Measurements from ENCODE around the gene SLC25A18. TPM values are rescaled to one million over a fixed set of nuclear protein-coding genes. Genes with fewer than 3 reads are reported as not detected.
A peak's percentile ranks its signal among the peaks of the same experiment; 100 is the strongest.

SLC25A18 gene
- total RNA-seq, 1 donor from 2014 or later: 0.60 TPM

DNA sequence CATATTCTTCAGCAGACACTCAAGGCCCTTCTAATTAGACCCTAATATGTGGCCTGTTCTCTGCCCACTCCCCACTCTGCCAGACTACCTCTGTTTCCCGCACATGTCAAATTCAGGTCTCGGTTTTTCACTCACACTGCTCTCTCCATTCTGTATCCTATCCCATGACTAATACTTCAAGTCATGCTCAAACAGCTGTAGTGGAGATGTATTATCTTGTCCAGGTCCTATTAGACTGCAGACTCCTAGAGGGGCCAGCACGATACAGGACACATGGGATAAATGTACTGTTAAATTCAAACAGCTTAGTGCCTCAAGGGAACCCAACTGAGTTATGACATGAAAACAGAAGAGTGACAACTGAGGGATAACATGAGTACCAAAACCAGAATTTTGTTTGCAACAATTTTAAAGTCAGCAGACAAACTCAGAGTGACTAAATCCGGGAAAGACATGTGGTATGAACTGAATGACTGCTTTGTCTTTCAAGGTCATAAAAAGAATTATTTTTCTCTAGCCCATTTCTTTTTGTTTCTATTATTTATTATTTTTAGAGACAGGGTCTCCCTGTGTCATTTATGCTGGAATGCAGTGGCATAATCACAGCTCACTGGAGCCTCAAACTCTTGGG lies 44.7 kb downstream of the SLC25A18 start:
- no peaks in the 10 kb centered on the region for H3K4me1 Mint-ChIP-seq
- H3K27ac Mint-ChIP-seq: no peak overlapping the region
- no peaks in the 10 kb centered on the region for H3K27me3 Mint-ChIP-seq (ENCODE audit: low read depth)
- DNase-seq (ENCODE audit: low spot score in 2 of 2, unreplicated experiment in 2 of 2): no peak
- H3K36me3 Mint-ChIP-seq: peaks cover 23% of the 10 kb centered on the region
- H3K9me3 Mint-ChIP-seq: no peaks in the 10 kb centered on the region
- no peak overlapping the region for H3K4me3 Mint-ChIP-seq
- no peak for TF ChIP-seq CTCF (IDR thresholded peaks at IDR 0.05; ENCODE audit: unreplicated experiment)

DNA sequence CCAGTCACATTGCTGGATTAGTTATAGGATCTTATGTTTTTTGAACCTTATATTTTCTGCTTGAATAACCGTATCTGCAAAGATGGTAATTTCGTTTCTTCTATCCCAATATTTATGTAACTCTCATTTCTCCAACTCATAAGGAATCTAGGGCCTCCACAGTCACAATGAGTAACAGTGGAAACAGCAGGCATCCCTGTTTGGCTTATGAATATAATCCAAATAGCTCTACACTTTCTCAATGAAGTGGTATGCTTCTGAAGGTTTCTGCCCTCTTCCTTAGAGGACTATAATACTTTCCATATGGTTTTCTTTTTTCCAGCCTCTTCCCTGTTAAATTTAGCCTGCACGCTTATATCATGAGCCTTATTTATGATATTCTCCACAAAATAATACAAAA lies 48.8 kb downstream of the SLC25A18 start:
- H3K27me3 Mint-ChIP-seq (ENCODE audit: low read depth): no peaks in the 10 kb centered on the region
- no peaks in the 10 kb centered on the region for H3K9me3 Mint-ChIP-seq
- peaks cover 23% of the 10 kb centered on the region for H3K36me3 Mint-ChIP-seq
- no peak overlapping the region for H3K27ac Mint-ChIP-seq
- H3K4me3 Mint-ChIP-seq: no peak overlapping the region
- DNase-seq (ENCODE audit: low spot score in 2 of 2, unreplicated experiment in 2 of 2): no peak
- TF ChIP-seq CTCF (IDR thresholded peaks at IDR 0.05; ENCODE audit: unreplicated experiment): no peak
- H3K4me1 Mint-ChIP-seq: no peaks in the 10 kb centered on the region

DNA sequence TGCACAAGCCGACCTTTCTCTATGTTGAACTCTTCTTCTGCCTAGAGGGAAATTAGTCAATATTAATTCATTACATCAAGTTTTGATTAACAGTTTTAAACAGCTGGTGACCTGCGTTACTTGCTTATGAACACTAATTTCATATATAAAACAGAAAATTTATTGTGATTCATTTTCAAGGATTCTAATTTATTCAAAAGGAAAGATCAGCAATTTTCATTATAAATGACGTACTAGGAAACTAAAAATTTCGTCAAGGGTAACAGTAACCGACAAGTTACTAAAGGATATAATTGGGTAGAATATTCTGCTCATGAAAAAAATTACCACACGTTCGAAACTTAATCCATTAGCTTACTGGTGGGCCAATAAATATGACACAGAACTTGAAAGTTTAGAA lies 50.0 kb downstream of the SLC25A18 start:
- no peak overlapping the region for H3K27ac Mint-ChIP-seq

DNA sequence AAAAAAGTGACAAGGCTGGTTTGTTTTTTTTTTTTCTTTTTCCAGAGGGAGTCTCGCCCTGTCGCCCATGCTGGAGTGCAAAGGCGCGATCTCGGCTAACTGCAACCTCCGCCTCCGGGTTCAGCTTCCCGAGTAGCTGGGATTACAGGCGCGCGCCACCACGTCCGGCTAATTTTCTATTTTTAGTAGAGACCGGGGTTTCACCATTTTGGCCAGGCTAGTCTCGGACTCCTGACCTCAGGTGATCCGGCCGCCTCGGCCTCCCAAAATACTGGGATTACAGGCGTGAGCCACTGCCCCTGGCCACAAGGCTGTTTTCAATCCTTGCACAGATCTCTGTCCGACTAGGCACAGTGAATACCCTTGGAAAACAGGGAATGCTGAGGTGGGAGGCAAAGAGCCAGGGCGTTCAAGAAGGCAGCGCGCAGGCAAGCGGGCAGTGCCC lies 64.7 kb downstream of the SLC25A18 start:
- Mint-ChIP-seq H3K4me1 (peaks cover 10% of the 10 kb centered on the region), H3K27me3 (ENCODE audit: low read depth) (no peaks in the 10 kb centered on the region), H3K9me3 (no peaks in the 10 kb centered on the region), H3K27ac (peak overlapping the region; percentile 99), H3K36me3 (no peaks in the 10 kb centered on the region), H3K4me3 (peak overlapping the region; percentile 88)
- DNase-seq (ENCODE audit: low spot score in 2 of 2, unreplicated experiment in 2 of 2): no peak
- no peak for TF ChIP-seq CTCF (IDR thresholded peaks at IDR 0.05; ENCODE audit: unreplicated experiment)

More for the DNA sequence above, 50.0 kb downstream of the SLC25A18 start:
- no peaks in the 10 kb centered on the region for H3K4me1 Mint-ChIP-seq
- no peak for TF ChIP-seq CTCF (IDR thresholded peaks at IDR 0.05; ENCODE audit: unreplicated experiment)
- no peak for DNase-seq (ENCODE audit: low spot score in 2 of 2, unreplicated experiment in 2 of 2)
- no peaks in the 10 kb centered on the region for H3K9me3 Mint-ChIP-seq
- H3K4me3 Mint-ChIP-seq: no peak overlapping the region
- no peaks in the 10 kb centered on the region for H3K27me3 Mint-ChIP-seq (ENCODE audit: low read depth)
- H3K36me3 Mint-ChIP-seq: peaks cover 29% of the 10 kb centered on the region

DNA sequence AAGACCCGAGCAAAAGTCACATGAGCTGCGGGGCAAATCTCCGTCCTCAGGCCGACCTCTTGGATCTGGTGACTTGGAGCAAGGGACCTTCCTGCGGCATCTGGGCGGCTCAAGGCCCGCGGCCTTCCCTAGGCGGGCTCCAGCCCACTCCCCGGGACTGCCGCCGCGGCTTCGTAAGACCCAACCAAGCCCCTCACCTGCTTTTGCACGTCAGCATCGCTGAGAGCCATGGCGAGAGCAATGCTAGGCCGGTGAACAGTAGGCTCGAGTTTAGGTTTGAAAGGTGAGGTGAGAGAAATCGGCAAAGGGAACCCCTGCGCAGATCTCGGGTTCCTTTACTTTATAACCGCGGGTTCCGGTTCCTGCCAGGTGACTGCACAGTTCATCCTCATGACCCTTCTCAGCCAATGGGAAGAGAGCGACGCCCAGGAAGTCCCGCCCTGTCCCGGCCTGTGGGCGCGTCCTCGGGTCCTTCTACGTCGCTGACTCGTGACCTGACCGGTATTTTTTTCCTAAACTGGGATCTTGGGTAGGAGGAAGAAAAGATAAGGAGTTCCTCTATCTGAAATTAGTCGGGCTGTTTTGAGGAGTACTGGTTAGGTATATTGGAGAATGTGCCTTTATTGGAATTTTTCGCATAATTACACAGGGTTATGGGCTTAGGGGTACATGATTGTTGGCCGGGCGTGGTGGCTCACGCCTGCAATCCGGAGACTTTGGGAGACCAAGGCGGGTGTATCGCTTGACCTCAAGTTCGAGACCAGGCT lies 65.3 kb downstream of the SLC25A18 start, which contains the start of gene ATP6V1E1:
Gene ATP6V1E1 (minus strand): TSS at position 344 of the 767 bp plus-strand sequence. CDS start 114 bp downstream, at position 230.
- H3K4me3 Mint-ChIP-seq: peak within 1 kb of the TSS; percentile 88
- no peaks in the 10 kb centered on the region for H3K9me3 Mint-ChIP-seq
- DNase-seq (ENCODE audit: low spot score in 2 of 2, unreplicated experiment in 2 of 2): peak; percentile 80 to 93
- H3K36me3 Mint-ChIP-seq: no peaks in the 10 kb centered on the region
- H3K27me3 Mint-ChIP-seq (ENCODE audit: low read depth): no peaks in the 10 kb centered on the region
- H3K27ac Mint-ChIP-seq: peak within 1 kb of the TSS; percentile 99
- peaks cover 16% of the 10 kb centered on the region for H3K4me1 Mint-ChIP-seq
- TF ChIP-seq CTCF (IDR thresholded peaks at IDR 0.05; ENCODE audit: unreplicated experiment): no peak
